Lung (tissue), 12 donors: ENCODE results near the gene TGFB3. TPM values are rescaled to one million over a fixed set of nuclear protein-coding genes. Genes with fewer than 3 reads are reported as not detected.

Experiments used
- ATAC-seq: fragments of 200-7000 bp; cut with Tn5 transposase; one replicate; pipeline ENCODE4 v1.9.1; 2020; ENCODE audit warnings: moderate number of reproducible peaks; ENCODE audit not compliant: insufficient read depth, low FRiP score
- DNase-seq, 3 donors: peaks; one replicate each; pipeline ENCODE4 v3.0.0-alpha.2; 2013 to 2017
- H3K27ac ChIP-seq, 2 donors: one replicate each; pipeline ENCODE4 v1.5.1; 2013; ENCODE audit warnings: mild to moderate bottlenecking in 2 of 2, moderate library complexity in 2 of 2, control low read depth in 1 of 2, inconsistent platforms in 1 of 2, low read depth in 1 of 2, low read length in 1 of 2
- H3K27me3 ChIP-seq, 3 donors: one replicate each; pipeline ENCODE4 v1.5.1; 2013; ENCODE audit warnings: low read length in 2 of 3; ENCODE audit not compliant: control insufficient read depth in 3 of 3, insufficient read depth in 3 of 3
- H3K36me3 ChIP-seq, 4 donors: one replicate each; pipeline ENCODE4 v1.5.1; 2013; ENCODE audit warnings: low read length in 4 of 4, mild to moderate bottlenecking in 1 of 4, moderate library complexity in 1 of 4; ENCODE audit not compliant: control insufficient read depth in 4 of 4, insufficient read depth in 4 of 4
- H3K4me1 ChIP-seq, 5 donors: one replicate each; pipeline ENCODE4 v1.5.1; 2013; ENCODE audit warnings: low read length in 5 of 5, mild to moderate bottlenecking in 2 of 5, moderate library complexity in 1 of 5; ENCODE audit not compliant: control insufficient read depth in 5 of 5, insufficient read depth in 5 of 5
- H3K4me3 ChIP-seq: one replicate; pipeline ENCODE4 v1.5.1; 2013; ENCODE audit warnings: mild to moderate bottlenecking, control low read depth, moderate library complexity
- H3K9ac ChIP-seq, 2 donors: one replicate each; pipeline ENCODE4 v1.5.1; 2013; ENCODE audit warnings: low read length in 2 of 2, control low read depth in 1 of 2; ENCODE audit not compliant: insufficient read depth in 1 of 2
- H3K9me3 ChIP-seq, 4 donors: one replicate each; pipeline ENCODE4 v1.5.1; 2013; ENCODE audit warnings: low read length in 3 of 4, mild to moderate bottlenecking in 1 of 4, moderate library complexity in 1 of 4; ENCODE audit not compliant: control insufficient read depth in 4 of 4, insufficient read depth in 3 of 4
- WGBS, 2 donors: extraction: QIAGEN DNeasy Blood & Tissue Kit; methylation state at CpG; one replicate each; pipeline ENCODE4 v1.1.7; 2013; 5-methylcytosine and 5-hydroxymethylcytosine counted together
- polyA plus RNA-seq, 2 donors: library from polyadenylated mRNA; stranded (reverse); fragments of 200-250 nt; gene quantifications; one replicate each; pipeline ENCODE4 v1.2.1, GENCODE V29; 2013
- total RNA-seq, 2 donors: library from RNA; depleted of rRNA in 1 of 2; stranded (reverse); fragments of >200 nt in 1 of 2; gene quantifications; one replicate each; pipeline ENCODE4 v1.2.1, GENCODE V29; 2014 to 2021
- TF ChIP-seq, protein P1 (sequence below): IDR thresholded peaks from 2 replicates; pipeline ENCODE4 v1.5.1; 2012; ENCODE audit warnings: mild to moderate bottlenecking; ENCODE audit errors: control extremely low read depth, extremely low read depth
- donor health status: control.
- donor health status: control.
- donor health status: Bipolar disorder and iron deficiency.
- donor health status: healthy.
- donor health status: DM: yes; HTN: yes; CAD: no.

Gene TGFB3
- total and polyA plus RNA-seq, 4 donors = 7.7 to 47.7 (median 20.0) TPM

DNA sequence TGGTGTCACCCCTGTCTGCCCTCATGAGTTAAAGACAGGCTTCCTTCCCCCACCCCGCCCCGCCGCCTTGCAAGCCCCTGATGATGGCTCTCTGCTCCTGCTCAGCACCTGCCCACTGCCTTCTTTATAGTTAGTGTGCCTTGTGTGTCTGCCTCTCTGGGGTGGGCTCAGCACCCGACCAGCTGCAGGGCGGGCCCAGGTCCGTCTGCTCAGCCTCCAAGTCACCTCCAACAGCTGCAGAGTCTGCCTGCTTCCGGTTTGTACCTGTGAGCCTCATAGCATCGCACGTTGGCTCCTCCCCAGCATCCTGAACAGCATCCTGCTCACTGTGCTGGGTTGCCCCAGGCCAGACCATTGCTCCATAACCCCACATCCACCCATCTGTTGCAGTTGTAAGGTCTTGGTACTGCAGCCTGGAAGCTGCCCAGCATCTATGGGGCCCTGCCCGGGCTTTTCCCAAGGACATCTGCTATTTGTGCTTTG lies 3.5 kb downstream of the TGFB3 start:
- Histone ChIP-seq H3K27ac (no peak overlapping the region), H3K4me1 (peaks cover 0 to 46% (median 21%) of the 10 kb centered on the region in 5 donors), H3K9me3 (no peaks in the 10 kb centered on the region), H3K4me3 (no peak overlapping the region), H3K27me3 (no peaks in the 10 kb centered on the region), H3K9ac (no peak overlapping the region), H3K36me3 (peaks cover 0 to 2% (median 0%) of the 10 kb centered on the region in 4 donors)
- TF ChIP-seq, protein P1, sequence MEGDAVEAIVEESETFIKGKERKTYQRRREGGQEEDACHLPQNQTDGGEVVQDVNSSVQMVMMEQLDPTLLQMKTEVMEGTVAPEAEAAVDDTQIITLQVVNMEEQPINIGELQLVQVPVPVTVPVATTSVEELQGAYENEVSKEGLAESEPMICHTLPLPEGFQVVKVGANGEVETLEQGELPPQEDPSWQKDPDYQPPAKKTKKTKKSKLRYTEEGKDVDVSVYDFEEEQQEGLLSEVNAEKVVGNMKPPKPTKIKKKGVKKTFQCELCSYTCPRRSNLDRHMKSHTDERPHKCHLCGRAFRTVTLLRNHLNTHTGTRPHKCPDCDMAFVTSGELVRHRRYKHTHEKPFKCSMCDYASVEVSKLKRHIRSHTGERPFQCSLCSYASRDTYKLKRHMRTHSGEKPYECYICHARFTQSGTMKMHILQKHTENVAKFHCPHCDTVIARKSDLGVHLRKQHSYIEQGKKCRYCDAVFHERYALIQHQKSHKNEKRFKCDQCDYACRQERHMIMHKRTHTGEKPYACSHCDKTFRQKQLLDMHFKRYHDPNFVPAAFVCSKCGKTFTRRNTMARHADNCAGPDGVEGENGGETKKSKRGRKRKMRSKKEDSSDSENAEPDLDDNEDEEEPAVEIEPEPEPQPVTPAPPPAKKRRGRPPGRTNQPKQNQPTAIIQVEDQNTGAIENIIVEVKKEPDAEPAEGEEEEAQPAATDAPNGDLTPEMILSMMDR = no peak
- no peak for DNase-seq
- no peak for ATAC-seq
- 53 to 64% methylated on average over 10 of the region's 10 CpGs for WGBS, 2 donors

DNA sequence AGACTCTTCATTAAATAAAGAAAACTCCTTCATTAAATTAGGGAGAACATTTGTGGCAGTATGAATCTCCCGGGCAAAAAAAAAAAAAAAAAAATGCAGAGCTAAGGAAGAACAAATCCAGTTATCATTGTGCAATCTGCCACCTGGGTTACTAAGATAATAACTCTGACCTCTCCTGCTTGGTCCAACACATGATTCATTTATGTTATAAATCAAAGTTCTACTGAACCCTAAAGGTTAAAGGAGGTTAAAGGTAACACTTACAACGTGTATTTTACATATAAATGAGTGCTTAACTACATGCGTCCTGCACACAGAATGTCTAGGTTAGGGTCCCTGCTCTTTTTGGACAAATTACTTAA lies 4.2 kb downstream of the TGFB3 start:
- Histone ChIP-seq H3K27me3 (no peaks in the 10 kb centered on the region), H3K4me1 (peaks cover 0 to 48% (median 25%) of the 10 kb centered on the region in 5 donors), H3K36me3 (peaks cover 0 to 4% (median 0%) of the 10 kb centered on the region in 4 donors), H3K9me3 (no peaks in the 10 kb centered on the region), H3K9ac (peak overlapping the region in 1 of 2 donors; percentile 1), H3K4me3 (no peak overlapping the region), H3K27ac (no peak overlapping the region)
- WGBS, 2 donors = 47 to 65% methylated on average over 3 of the region's 3 CpGs
- ATAC-seq = no peak
- DNase-seq = no peak
- TF ChIP-seq, protein P1 = no peak

GRCh38 chr14:75976826-75977581 lies 4.8 kb downstream of the TGFB3 start:
- no peaks in the 10 kb centered on the region for H3K27me3 ChIP-seq
- peak overlapping the region; percentile 11 to 32 for H3K9ac ChIP-seq
- TF ChIP-seq, protein P1 = no peak
- no peaks in the 10 kb centered on the region for H3K9me3 ChIP-seq
- peaks cover 0 to 5% (median 0%) of the 10 kb centered on the region in 4 donors for H3K36me3 ChIP-seq
- peaks cover 0 to 48% (median 26%) of the 10 kb centered on the region in 5 donors for H3K4me1 ChIP-seq
- DNase-seq = peak; percentile 16 to 55 (median 53)
- no peak overlapping the region for H3K4me3 ChIP-seq
- no peak for ATAC-seq
- no peak overlapping the region for H3K27ac ChIP-seq
- 62 to 80% methylated on average over 8 of the region's 8 CpGs for WGBS, 2 donors
